KG1 (cell line): ENCODE results near the gene MRM2.

Experiments used
- DNase-seq: peaks from one replicate; lab custom pipeline; 2025; lab: John Stamatoyannopoulos, UW

MRM2 gene

GRCh38 chr7:2222516-2222915, 19.5 kb downstream of the MRM2 start:
- DNase-seq = no peak

DNA sequence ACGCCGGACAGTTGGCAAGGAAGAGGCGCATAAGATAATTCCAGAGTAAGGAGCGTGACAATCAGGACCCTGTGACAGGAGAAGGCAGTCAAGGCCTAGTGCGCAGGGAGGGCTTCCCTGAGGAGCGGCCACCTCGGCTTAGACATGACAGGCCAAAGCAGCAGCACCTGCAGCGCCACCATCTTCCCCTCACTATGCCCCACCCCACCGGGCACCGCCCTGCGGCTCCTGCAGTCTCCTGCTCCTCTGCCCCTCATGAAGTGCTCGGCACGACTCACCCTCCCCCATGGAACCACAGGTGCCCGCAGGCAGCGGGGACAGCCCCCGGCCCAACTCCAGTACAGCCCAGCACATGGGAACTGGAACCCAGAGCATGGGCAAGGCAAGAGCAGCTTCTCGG, 21.1 kb downstream of the MRM2 start:
- DNase-seq = no peak

- no peak for DNase-seq
Observed at GRCh38 chr7:2220506-2220905, 21.5 kb downstream of the MRM2 start.

GRCh38 chr7:2220030-2220429, 22.0 kb downstream of the MRM2 start:
- no peak for DNase-seq

- DNase-seq = no peak
Observed at GRCh38 chr7:2219606-2220005, 22.4 kb downstream of the MRM2 start.

- DNase-seq = no peak
Observed at GRCh38 chr7:2219136-2219535, 22.9 kb downstream of the MRM2 start.

DNA sequence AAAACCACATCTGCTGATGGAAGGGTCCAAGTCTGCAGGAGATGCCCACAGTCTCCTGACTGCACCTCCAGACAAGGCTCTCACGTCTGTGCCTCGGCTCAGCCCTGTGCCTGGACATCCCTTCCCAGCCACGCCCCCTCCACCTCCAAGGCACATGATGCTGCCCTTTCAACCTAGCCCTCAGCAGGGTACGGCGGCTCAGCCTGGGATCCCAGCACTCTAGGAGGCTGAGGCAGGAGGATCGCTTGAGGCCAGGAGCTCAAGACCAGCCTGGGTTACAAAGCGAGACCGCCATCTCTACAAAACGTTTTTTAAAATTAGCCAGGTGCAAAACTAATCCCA, 23.6 kb downstream of the MRM2 start:
- DNase-seq = no peak

DNA sequence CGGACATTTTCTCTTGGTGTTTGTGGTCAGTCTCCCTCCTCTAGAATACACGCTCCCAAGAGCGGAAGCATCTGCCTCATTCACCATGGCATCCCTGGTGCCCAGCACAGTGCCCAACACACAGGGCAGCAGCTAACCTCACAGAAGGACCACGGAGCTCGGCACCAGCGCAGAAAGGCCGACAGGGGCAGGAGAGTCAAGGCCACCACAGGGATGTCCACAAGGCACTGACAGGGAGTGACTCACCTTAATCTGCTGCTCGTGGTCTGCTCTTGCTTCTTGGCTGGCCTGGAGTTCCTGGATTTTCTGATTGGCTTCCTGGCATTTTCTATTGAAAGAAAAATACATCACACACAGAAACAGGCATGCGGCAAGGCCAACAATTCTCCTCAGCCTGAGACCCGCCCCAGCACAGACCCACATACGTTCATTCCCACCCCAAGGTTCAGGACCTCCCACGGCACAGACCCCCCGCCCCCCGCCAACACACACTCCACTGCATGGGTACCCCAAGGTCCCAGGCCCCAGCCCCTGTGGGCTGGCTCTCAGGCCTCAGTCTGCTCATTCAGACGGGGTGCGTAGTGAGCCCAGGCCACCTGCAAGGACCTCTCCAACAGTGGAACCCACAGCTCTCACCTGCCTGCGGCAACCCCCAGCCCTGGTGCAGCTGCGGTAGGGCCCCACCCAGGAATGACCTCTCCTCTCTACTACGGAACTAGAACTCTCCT, 24.1 kb downstream of the MRM2 start:
- no peak for DNase-seq

DNA sequence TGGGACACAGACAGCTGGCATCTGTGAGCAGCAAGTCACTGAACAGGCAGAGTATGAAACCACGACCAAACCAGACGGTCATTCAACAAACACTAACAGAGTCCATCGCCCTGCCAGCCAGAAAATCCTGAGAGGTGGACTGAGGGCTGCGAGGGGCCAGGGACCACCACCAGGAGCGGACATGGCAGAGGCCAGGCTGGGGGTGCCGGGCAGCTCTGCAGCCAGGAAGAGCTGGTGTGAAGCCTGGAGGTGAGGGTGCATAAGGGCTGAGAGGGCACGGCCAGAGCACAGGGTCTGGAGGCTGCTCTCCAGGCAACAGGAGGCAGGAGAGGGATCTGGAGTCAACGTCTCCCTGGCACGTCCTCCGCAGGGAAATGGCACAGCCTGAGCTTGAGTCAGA, 24.8 kb downstream of the MRM2 start:
- no peak for DNase-seq

DNA sequence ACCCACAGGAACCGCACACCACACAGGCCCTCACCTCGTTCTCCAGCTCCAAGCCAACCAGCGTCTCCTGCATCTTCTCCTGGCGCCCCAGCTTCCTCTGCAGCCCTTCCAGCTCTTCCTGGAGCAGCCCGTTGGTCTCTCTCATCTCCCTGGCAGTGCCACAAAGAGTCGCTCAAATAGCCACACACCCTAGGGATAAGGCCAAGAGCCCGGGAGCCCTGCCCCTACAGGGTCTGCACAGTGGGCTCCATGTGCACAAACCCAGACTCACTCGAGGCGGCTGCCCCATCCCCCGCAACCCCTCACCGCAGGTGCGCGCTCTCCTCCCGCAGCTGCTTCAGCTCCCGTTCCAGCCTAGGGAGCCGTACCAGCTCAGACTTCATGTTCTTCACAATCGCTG, 26.2 kb downstream of the MRM2 start:
- DNase-seq = no peak

- no peak for DNase-seq
Observed at GRCh38 chr7:2214636-2215035, 27.4 kb downstream of the MRM2 start.

GRCh38 chr7:2213551-2214215, 28.3 kb downstream of the MRM2 start:
- DNase-seq = no peak

DNA sequence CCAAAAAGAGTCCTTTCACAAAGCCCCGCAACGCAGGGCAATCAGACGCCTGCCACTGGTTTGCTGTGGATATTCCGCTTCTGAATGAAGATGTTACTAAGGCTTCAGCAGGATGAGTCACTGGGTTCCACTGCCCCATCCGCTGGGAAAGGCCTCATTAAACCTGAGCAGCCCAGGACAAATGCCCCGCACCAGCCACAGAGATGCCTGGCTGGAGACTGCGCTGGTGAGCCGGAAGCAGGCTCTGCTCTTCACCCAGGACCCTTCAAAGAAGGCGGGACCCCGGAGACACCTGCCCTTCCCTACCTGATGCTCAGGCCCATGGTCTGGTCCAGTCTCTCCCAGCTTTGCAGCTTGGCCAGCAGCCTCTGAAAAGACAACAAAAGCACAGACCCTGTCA, 29.1 kb downstream of the MRM2 start:
- no peak for DNase-seq

GRCh38 chr7:2211926-2212325, 30.1 kb downstream of the MRM2 start:
- DNase-seq = no peak

- no peak for DNase-seq
Observed at GRCh38 chr7:2211259-2211880, 30.6 kb downstream of the MRM2 start.

DNA sequence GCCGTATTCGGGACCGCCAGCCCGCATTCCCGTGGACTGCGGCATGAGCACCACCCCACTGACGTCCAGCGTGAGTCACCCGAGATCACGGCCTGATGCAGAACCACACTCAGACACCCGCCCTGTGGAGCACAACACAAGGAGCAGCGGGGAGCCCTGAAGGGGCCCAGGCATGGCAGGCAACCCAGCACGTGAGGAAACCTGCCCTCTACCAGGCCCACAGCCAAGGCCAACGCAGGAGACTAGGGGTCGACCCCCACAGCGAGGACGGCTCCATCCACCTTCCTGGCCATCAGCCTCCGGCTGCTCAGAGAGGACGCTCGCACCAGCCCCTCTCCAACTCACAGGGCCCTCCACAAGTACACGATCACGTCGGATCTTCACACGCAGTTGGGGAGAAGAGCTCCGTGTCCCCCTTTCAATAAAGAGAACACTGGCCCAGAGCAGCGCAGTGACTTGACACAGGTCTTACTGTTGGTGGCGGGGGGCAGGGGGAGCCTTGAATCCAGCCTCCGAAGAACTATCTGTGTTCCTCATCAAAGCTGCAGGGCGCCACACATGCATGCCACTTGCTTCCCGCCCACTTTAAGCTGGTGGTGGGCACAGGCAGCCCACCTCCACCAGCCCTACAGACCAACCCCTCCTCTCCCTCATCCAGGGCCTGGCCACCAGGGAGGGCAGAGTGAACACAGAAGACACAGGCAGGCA, 31.3 kb downstream of the MRM2 start:
- DNase-seq = no peak

DNA sequence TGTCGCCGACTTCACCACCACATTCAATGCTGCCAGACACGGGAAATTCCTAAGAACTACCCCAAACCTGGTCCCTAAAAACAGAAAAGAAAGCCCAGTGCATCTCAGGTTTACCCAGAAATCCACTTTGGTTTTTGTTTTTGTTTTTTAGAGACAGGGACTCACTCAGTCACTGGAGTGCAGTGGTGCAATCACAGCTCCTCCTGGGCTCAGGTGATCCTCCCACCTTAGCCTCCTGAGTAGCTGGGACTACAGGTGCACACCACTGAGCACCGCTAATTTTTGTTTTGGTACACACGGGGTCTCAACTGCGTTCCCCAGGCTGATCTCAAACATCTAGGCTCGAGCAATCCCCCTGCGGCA, 32.1 kb downstream of the MRM2 start:
- DNase-seq = no peak

DNA sequence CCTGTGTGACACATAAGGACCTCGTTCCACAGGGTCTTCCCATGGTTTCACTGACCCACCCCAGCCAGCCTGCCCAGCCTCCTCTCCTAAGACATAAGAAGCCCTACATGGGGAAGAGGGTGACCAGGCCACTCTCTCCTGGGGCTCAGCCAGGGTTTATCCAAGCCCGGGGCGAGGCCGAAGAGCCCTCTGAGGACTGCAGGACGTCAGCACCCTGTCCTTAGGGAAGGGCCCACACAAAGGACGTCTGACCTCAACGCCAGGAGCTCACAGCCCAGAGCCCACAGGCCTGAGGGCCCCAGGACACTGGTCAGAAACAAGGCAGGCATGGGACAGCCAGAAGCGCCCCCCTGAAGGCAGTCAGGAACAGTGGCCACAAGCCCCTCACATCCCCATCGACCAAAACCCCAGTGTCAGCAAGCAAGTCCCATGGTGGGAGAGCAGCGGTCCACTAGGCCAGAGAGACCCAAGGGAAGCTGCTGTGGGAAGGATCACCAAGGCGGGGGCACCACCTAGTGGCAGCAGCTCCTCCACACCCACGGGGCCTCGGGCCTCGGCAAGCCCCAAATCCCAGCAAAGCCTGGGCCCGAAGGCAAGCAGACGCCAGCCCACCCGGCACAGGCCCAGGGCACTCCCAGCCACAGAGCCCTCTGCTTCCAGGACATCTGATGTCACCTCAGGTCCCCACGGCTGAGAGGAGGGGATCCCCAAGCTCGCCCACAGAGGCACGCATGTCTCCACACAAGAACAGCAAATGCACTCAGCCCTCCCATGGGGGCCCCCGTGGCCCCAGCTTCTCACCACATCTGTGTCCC, 32.7 kb downstream of the MRM2 start:
- DNase-seq = no peak

DNA sequence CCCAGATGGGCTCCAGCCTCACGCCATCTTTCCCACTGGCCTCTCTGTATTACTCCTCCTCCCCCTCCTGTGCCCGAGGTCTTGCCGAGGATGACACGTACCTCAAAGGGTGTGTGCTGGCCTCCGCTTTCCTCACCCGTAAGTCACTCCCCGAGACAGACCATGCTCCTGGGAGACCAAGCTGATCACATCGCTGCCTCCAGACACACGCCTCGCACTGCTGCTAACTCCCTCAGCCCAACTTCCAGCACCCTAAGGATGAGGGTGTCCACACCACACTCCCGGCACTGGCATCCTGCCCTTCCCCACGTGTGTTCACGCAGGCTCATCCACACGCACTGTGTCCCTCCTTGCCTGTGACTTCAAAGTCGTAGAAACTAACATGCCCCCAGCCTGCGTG, 33.3 kb downstream of the MRM2 start:
- no peak for DNase-seq

GRCh38 chr7:2205036-2205780, 36.8 kb downstream of the MRM2 start:
- no peak for DNase-seq

DNA sequence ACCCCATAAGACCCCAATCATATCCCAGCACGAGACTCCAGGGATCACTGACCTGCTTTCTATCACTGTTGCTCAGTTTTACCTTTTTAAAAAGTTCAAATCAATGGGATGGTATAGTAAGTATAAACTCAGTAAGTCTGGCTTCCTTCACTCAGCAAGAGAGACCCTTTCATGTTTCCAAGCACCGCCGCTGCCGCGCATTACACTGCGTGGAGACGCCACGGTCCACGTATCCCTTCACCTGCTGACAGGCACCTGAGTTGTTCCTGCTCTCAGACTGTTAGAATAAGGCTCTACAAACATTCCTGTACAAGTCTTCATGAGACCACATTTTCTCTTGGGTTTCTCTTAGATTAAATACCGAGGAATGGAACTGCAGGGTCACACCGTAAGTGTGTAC, 37.6 kb downstream of the MRM2 start:
- no peak for DNase-seq
